Activated T-cell treated with anti-CD3 and anti-CD28 coated beads, Interleukin-2, amount 50 U/mL, for 4 hours (primary cell): Measurements from ENCODE around the gene MACROH2A2. TPM values are rescaled to one million over a fixed set of nuclear protein-coding genes. Genes with fewer than 3 reads are reported as not detected.
"Not testable (repeated sequence)": the region's sequence is repeated elsewhere in the genome, so short reads cannot be mapped to it uniquely, and the experiment has no call there.

Experiments used
- ATAC-seq, 2 donors: fragments of 200-7000 bp; cut with Tn5 transposase; one replicate each; pipeline ENCODE4 v1.10.0; 2021
- DNase-seq: peaks from one replicate; pipeline ENCODE4 v3.0.0-alpha.2; 2020
- H3K27me3 Mint-ChIP-seq: one replicate; pipeline ENCODE4 v1.8.0; 2021; ENCODE audit warnings: low read depth, mixed read lengths
- H3K36me3 Mint-ChIP-seq: one replicate; pipeline ENCODE4 v1.8.0; 2022; ENCODE audit warnings: mixed read lengths; ENCODE audit not compliant: insufficient read depth
- H3K4me1 Mint-ChIP-seq: one replicate; pipeline ENCODE4 v1.8.0; 2021; ENCODE audit warnings: low read depth, mixed read lengths
- H3K4me3 Mint-ChIP-seq: one replicate; pipeline ENCODE4 v1.8.0; 2021; ENCODE audit warnings: mild to moderate bottlenecking, moderate library complexity, mixed read lengths
- H3K9me3 Mint-ChIP-seq: one replicate; pipeline ENCODE4 v1.8.0; 2021; ENCODE audit warnings: mixed read lengths
- total RNA-seq, 3 donors: library from RNA; stranded (reverse); gene quantifications; one replicate each; pipeline ENCODE4 v1.2.1, GENCODE V29; 2021

Gene MACROH2A2
- total RNA-seq, 3 donors from 2014 or later, result 0.76 to 2.0 (median 0.91) TPM

DNA sequence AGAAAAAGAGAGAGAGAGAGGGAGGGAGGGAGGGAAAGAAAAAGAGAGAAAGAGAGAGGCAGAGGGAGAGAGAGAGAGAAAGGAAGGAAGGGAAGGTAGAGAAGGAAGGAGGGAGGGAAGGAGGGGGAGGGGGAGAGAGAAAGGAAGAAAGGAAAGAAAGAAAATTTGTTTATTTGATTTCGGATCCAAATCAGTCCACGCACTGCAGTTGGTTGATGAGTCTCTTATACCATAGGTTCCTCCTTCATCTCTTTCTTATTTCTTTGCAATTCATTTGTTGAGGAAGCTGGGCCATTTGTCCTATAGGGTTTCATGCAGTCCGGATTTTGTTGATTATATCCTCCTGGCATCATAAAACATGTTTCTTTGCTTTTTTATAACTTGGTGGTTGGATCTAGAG lies 45.6 kb downstream of the MACROH2A2 start:
- Mint-ChIP-seq H3K4me1 (peaks cover 25% of the 10 kb centered on the region), H3K9me3 (no peaks in the 10 kb centered on the region), H3K27me3 (no peaks in the 10 kb centered on the region), H3K4me3 (no peak overlapping the region), H3K36me3 (peaks cover 23% of the 10 kb centered on the region)
- DNase-seq (no peak), ATAC-seq (no peak)

DNA sequence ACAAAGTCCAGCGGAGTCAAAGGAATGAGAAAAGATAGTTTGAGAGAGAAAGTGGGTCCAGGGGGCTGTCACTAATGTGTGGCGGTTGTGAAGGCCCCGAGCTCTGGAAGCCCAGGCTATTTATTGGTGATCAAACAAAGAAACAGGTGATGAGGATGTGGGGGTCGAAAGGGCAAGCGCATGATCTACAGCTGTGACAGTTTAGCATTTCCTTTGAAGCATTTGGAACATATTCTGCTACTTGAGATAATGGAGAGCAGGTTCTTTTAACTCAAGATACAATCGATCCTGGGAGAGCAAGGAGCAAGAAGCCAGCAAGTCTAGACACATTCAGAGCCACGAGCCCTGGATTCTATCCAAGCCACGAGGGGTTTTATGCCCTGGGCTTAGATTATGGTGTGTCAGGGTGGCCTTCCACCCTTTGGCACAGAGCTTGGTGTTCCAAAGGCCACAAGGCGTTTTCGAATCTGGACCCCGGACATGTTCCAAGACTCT lies 48.5 kb downstream of the MACROH2A2 start:
- not testable (repeated sequence) for H3K4me3 Mint-ChIP-seq, ATAC-seq, H3K4me1 Mint-ChIP-seq, H3K27me3 Mint-ChIP-seq, H3K9me3 Mint-ChIP-seq, DNase-seq
- peaks cover 23% of the 10 kb centered on the region for H3K36me3 Mint-ChIP-seq

DNA sequence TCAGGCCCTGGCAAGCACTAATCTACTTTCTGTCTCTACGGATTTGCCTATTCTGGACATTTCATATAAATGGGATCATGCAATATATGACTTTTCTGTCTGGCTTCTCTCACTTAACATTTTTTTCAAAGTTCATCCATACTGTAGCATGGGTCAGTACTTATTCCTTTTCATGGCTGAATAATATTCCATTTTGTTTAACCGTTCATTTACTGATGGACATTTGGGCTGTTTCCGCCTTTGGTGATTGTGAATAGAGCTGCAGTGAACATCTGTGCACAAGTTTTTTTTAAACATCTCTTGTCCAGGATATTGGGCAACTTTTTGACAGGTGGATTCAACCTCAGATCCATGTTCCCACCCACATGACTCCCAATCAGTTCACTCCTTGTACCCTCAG lies 49.0 kb downstream of the MACROH2A2 start:
- Mint-ChIP-seq H3K36me3 (peaks cover 23% of the 10 kb centered on the region), H3K4me1 (peaks cover 2% of the 10 kb centered on the region), H3K9me3 (no peaks in the 10 kb centered on the region), H3K4me3 (no peak overlapping the region), H3K27me3 (no peaks in the 10 kb centered on the region)
- ATAC-seq (no peak), DNase-seq (no peak)

DNA sequence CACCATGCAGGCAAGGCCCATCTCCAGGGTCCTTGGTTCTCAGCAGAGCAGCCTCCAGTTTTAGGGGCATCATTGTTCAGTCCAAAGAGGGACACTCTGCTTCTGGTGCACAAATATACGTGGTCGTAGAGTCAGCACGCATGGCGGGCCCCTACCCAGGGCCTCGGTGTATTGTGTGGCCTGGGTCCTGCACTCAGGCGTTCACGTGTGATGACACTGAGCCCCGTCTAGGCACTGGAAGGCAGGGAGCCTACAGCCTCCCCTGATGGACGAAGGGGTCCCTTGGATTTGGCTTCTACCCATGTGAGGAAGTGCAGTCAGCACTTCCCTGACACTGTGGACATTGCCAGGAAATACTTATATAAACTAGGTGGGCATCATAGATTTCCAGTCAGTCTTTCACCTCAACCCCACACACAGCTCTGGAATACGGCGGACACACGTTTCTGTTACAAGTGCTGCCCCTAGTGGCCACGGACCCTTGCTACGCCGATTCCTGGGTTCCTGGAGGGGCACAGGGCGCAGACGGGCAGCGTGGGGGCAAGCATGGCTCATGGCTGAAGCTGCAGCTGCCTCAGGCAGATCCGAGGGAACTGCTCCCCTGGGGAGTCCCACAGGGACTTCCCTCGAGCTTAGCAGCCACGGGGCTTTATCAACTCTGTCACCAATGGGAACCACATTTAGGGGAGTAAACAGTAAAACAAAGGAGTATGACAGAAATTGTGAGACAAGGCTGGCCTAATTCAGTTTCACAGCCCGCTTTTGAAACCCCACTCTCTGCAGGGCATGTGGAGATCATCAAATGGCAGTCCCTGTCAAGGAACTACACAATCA lies 54.5 kb downstream of the MACROH2A2 start:
- DNase-seq (no peak), ATAC-seq (peak in 1 of 2 donors; percentile 37)
- Mint-ChIP-seq H3K9me3 (no peaks in the 10 kb centered on the region), H3K4me1 (no peaks in the 10 kb centered on the region), H3K27me3 (no peaks in the 10 kb centered on the region), H3K36me3 (peaks cover 6% of the 10 kb centered on the region), H3K4me3 (no peak overlapping the region)

DNA sequence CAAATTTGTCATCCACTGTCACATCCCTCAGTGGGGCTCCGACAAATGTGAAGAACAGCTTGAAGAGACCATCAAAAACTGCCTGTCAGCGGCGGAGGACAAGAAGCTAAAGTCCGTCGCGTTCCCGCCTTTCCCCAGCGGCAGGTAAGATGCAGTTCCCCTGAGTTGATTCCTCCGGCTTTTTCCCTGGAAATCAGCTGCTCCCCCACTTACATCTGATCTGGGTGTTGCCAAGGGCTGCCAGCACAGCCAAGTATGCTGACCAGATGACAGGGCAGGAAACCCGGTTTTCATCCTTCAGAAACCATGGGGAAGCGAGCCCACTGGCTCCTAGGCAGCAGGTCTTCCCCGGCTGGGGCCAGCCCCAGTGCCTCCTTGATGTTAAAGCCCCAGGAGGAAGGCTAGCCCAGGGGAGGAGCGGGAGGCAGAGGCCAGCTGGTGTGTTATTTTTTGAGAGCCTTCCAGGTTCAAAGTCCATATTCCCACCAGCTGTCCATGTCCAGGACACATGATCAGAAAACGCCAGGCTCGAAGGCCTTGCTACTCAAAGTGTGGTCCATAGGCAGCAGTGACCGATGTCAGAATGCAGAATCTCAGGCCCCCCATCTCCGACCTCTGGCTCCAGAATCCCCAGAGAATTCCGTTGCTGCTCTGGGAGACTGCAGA lies 56.6 kb downstream of the MACROH2A2 start:
- H3K36me3 Mint-ChIP-seq, result peaks cover 15% of the 10 kb centered on the region
- no peak for ATAC-seq
- H3K9me3 Mint-ChIP-seq, result no peaks in the 10 kb centered on the region
- H3K27me3 Mint-ChIP-seq, result no peaks in the 10 kb centered on the region
- H3K4me1 Mint-ChIP-seq, result no peaks in the 10 kb centered on the region
- H3K4me3 Mint-ChIP-seq, result no peak overlapping the region
- no peak for DNase-seq

DNA sequence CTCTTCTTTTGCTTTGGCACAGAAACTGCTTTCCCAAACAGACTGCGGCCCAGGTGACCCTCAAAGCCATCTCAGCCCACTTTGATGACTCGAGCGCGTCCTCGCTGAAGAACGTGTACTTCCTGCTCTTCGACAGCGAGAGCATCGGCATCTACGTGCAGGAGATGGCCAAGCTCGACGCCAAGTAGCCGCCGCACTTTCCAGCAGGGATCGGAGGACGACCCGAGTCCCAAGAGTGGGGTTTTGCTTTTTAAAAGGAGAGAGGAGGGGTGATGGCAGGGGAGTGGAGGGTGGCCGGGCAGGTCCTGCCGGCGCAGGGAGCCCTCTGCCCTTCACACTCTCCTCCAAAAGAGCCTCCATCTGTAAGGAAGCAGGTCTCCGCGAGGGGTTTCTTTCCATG lies 58.9 kb downstream of the MACROH2A2 start:
- Mint-ChIP-seq H3K9me3 (no peaks in the 10 kb centered on the region), H3K27me3 (no peaks in the 10 kb centered on the region), H3K36me3 (peaks cover 15% of the 10 kb centered on the region), H3K4me1 (peaks cover 2% of the 10 kb centered on the region), H3K4me3 (no peak overlapping the region)
- ATAC-seq, result no peak
- no peak for DNase-seq

DNA sequence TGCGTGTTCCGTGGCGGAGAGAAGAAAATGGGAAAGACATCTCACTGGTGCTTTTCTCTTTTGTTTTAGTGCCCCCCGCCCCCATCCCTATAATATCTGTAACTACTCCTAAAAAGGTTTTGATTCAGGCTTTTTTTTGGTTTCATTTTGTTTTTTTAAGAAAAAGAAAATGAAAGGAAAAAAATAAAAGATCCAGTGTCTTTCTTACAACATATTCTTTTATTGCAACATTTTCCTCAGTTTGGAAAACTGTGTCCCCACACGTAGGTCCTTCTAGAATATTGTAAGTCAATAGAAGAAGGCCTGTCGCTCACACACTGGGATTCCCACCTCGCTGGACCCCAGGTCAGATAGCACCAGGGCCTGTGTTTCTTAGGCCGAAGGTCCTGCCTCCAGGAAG lies 59.4 kb downstream of the MACROH2A2 start:
- no peak overlapping the region for H3K4me3 Mint-ChIP-seq
- peaks cover 15% of the 10 kb centered on the region for H3K36me3 Mint-ChIP-seq
- peaks cover 2% of the 10 kb centered on the region for H3K4me1 Mint-ChIP-seq
- no peaks in the 10 kb centered on the region for H3K27me3 Mint-ChIP-seq
- no peaks in the 10 kb centered on the region for H3K9me3 Mint-ChIP-seq
- ATAC-seq, result no peak
- DNase-seq, result no peak

DNA sequence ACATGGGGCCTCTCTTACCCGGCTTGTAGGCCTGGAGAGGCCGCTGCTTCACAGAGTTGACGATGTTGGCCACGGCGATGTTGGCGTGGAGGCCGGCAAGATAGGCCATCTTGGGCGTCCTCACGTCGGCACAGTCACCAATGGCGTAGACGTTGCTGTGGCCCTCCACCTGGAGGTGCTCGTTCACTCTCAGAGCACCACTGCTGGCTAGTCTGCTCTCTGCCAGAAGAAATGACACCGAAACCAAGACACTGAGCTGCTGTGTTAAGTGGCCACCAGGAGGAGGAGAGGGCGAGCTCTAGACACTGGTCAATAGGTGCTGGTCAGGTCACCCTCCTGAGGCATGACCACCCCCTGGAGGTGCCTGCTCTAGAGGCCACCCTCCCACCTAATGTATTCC lies 62.3 kb downstream of the MACROH2A2 start:
- H3K36me3 Mint-ChIP-seq, result peaks cover 15% of the 10 kb centered on the region
- no peak for ATAC-seq
- H3K27me3 Mint-ChIP-seq, result no peaks in the 10 kb centered on the region
- peaks cover 2% of the 10 kb centered on the region for H3K4me1 Mint-ChIP-seq
- no peak for DNase-seq
- no peaks in the 10 kb centered on the region for H3K9me3 Mint-ChIP-seq
- H3K4me3 Mint-ChIP-seq, result no peak overlapping the region

DNA sequence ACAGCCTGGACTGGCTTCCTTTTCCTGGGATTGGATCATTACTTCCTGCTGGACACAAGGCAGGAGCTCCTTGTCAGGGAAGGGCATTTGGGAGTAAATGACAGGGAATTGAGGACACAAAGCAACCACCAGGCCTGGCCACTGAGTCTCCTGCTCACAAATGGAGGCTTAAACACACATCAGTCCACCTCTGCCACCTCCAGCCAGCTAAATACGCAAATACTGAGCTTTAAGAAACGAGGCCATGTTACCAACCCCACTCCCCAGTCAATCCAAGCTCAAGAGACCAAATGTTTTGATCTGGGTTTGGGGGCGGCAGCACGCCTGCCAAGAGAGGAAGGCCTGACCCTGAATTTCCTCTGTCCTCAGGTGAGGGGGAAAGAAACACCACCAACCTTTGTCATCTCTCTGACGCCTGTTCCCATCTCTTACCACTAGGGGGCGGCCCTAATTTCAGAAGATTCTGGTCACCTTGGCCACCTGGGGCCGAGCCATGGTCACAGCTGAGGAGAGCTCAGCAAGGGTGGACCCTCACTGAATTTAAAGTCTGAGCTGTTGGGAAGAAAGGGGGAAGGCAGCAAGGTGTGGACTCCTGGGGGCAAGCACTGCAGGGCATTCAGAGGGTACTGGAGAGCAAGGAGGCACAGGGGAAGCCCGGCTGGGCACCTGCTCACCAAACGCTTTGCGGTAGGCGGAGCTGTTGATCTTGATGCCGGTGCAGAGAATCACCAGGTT lies 63.5 kb downstream of the MACROH2A2 start:
- DNase-seq (peak; percentile 53), ATAC-seq (peak; percentile 76 to 84)
- H3K36me3 Mint-ChIP-seq, result peaks cover 19% of the 10 kb centered on the region

DNA sequence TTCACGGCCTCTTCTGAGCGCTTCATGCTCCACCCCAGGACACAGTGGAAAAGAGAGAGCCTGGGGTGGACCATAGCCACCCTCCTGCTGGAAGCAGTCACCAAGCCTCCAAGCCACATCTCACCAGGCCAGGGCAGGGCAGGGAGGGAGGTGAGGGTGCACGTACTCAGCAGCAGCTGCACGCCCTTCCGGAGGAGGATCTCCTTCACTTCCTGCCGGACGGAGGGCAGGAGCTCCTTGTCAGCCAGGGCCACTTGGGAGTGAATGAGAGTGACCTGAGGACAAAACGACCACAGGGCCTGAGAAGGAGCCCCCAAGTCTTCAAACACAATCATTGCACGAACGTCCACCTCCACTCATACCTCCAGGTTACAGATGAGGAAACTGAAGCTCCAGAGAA lies 65.0 kb downstream of the MACROH2A2 start:
- peaks cover 17% of the 10 kb centered on the region for H3K36me3 Mint-ChIP-seq

More for the DNA sequence above, 63.5 kb downstream of the MACROH2A2 start:
- Mint-ChIP-seq H3K4me3 (no peak overlapping the region), H3K9me3 (no peaks in the 10 kb centered on the region), H3K4me1 (peaks cover 2% of the 10 kb centered on the region), H3K27me3 (no peaks in the 10 kb centered on the region)

DNA sequence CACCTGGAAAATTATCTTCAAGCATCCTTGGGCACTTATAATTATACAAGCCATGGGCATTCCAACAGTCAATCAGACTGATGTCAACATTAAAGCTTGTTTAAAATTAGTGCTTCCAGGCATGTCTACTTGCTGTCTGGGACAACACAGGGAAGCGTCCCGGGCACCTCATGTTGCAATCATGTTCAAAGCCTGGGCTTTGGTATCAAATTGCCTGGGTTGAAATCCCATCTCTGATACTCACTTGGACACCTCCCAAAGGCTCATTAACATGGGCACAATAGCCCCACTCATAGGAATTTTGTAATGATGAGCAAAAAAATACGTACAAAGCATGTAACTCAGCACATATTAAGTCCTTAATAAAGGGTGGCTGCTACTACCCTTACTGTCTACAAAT lies 65.5 kb downstream of the MACROH2A2 start:
- Mint-ChIP-seq H3K4me1 (peaks cover 2% of the 10 kb centered on the region), H3K36me3 (peaks cover 13% of the 10 kb centered on the region), H3K27me3 (no peaks in the 10 kb centered on the region), H3K9me3 (no peaks in the 10 kb centered on the region), H3K4me3 (no peak overlapping the region)
- ATAC-seq, result no peak
- DNase-seq, result no peak

More for the DNA sequence above, 65.0 kb downstream of the MACROH2A2 start:
- ATAC-seq, result no peak
- H3K4me3 Mint-ChIP-seq, result no peak overlapping the region
- H3K9me3 Mint-ChIP-seq, result no peaks in the 10 kb centered on the region
- peaks cover 2% of the 10 kb centered on the region for H3K4me1 Mint-ChIP-seq
- H3K27me3 Mint-ChIP-seq, result no peaks in the 10 kb centered on the region
- DNase-seq, result no peak

DNA sequence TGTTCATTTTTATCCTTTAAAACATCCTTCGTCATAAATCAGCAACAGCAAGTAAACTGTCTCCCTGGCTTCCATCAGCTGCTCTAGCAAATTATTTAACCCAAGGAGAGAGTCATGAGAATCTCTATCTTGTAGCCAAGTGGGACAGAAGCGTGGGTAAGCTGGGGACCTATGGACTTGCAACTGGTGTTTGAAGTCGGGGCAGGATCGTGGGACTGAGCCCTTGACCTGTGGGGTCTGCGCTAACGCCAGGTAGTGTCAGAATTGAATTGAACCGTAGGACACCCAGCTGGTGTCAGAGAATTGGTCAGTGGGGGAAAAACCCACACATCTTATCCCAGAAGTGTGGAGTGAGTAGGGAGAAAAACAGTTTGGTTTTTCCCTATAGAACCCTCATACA lies 66.6 kb downstream of the MACROH2A2 start:
- peaks cover 7% of the 10 kb centered on the region for H3K36me3 Mint-ChIP-seq
- no peak overlapping the region for H3K4me3 Mint-ChIP-seq
- no peaks in the 10 kb centered on the region for H3K27me3 Mint-ChIP-seq
- peaks cover 2% of the 10 kb centered on the region for H3K4me1 Mint-ChIP-seq
- no peaks in the 10 kb centered on the region for H3K9me3 Mint-ChIP-seq
- no peak for ATAC-seq
- no peak for DNase-seq

DNA sequence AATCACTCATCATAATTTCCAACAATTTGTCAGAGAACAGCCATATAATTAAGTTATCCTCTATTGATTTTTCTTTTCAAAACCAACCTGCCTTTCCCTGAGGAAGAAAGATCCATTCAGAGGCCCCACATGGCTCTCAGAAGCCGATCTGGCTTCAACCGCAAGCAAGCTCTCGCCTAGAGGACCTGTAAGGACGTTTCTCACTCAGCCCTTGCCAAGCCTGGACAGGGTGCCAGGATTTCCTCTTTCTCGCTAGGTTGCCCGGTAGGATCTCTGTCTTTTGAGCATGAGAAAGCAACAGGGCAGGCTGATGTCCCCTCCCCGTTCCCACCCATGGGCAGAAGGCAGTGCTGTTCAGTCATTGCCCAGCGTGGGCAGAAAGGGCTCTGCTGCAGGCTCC lies 67.0 kb downstream of the MACROH2A2 start:
- ATAC-seq, result no peak
- DNase-seq, result no peak
- H3K36me3 Mint-ChIP-seq, result peaks cover 7% of the 10 kb centered on the region
- no peak overlapping the region for H3K4me3 Mint-ChIP-seq
- peaks cover 2% of the 10 kb centered on the region for H3K4me1 Mint-ChIP-seq
- no peaks in the 10 kb centered on the region for H3K9me3 Mint-ChIP-seq
- H3K27me3 Mint-ChIP-seq, result no peaks in the 10 kb centered on the region

DNA sequence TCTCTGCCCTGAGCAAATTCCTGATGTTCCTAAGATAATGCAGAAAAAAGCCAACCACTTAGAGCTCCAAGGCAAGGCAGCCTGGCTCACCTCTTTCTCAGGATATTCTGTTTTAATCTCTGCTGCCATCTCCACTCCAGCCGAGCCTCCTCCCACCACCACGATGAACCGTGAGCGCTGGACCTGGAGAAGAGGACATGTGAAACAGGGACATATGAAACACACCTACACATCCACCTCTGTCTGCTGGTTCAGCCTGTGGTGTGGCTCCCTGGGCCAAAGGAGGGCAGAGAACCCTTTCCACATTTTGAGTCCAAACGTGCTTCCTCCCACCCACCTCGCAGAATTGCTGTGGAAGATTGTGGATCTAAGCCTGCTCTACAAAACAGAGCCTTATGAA lies 67.8 kb downstream of the MACROH2A2 start:
- DNase-seq (no peak), ATAC-seq (no peak)
- Mint-ChIP-seq H3K9me3 (no peaks in the 10 kb centered on the region), H3K27me3 (no peaks in the 10 kb centered on the region), H3K4me1 (peaks cover 2% of the 10 kb centered on the region), H3K36me3 (peaks cover 7% of the 10 kb centered on the region), H3K4me3 (no peak overlapping the region)
